ENCODE data around the gene CES3. TPM values are rescaled to one million over a fixed set of nuclear protein-coding genes. Genes with fewer than 3 reads are reported as not detected.
A peak's percentile ranks its signal among the peaks of the same experiment; 100 is the strongest.

The CES3 gene
- total and polyA plus RNA-seq, 9 donors, result 0.45 to 2.3 (median 1.3) TPM

DNA sequence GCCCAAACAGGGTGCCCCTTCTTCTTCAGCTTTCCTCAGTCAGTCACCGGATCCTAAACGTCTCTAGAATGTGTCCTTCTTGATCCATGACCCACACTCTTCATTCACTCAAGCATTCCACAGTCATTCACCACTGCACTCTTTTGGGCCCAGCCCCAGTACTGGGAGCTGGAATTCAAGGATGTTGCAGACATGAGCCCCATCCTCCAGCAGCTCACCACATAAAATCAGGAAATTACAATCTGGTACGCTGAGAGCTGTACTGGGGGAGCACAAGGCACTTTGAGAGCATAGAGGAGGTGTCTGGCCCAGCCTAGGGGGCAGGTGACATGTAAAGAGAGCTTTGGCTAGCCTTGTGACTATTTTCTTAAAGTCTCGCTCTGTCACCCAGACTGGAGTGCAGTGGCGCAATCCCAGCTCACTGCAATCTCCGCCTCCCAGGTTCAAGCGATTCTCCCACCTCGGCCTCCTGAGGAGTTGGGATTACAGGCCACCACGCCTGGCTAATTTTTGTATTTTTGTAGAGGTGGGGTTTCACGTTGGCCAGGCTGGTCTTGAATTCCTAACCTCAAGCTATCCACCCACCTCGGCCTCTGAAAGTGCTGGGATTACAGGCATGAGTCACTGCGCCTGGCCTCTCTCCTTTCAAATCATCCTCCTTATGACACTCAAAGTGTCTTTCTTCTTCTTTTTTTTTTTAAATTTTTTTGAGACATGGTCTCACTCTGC lies 46.0 kb downstream of the CES3 start:
- no peaks in the 10 kb centered on the region for H3K4me1 ChIP-seq (ENCODE audit: insufficient read depth)

DNA sequence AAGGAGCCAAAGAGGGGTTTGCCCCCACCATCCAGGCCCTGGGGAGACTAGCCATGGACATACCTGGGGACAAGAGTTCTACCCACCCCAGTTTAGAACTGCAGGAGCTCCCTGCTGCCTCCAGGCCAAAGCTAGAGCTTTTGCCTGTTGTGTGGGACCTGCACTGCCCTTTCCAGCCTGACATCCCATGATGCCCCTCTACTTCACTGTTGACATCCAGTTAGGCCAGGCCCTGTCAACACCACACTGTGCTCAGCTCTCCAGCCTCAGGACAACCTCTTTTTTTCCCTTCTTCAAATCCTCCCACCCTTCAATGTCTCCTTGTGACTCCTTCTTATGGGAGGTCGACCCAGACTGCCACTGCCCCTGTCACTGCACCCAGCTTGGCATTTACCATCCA lies 48.1 kb downstream of the CES3 start:
- H3K4me3 ChIP-seq, result no peak overlapping the region
- intact Hi-C loops (cut with DNase I), result no loop called here
- H3K36me3 ChIP-seq, result no peaks in the 10 kb centered on the region
- TF ChIP-seq POLR2A (IDR thresholded peaks at IDR 0.05) (no peak), CTCF (IDR thresholded peaks at IDR 0.05) (no peak), EP300 (IDR thresholded peaks at IDR 0.05) (no peak)
- peaks cover 4% of the 10 kb centered on the region for H3K4me1 ChIP-seq (ENCODE audit: insufficient read depth)
- no peak for DNase-seq
- 73 to 86% (median 78%) methylated on average over 1 of the region's 1 CpG for WGBS, 3 donors
- H3K9me3 ChIP-seq, result no peaks in the 10 kb centered on the region
- no peaks in the 10 kb centered on the region for H3K27me3 ChIP-seq
- no peak overlapping the region for H3K27ac ChIP-seq

More for the DNA sequence above, 46.0 kb downstream of the CES3 start:
- Histone ChIP-seq H3K36me3 (no peaks in the 10 kb centered on the region), H3K9me3 (no peaks in the 10 kb centered on the region), H3K4me3 (no peak overlapping the region), H3K27me3 (no peaks in the 10 kb centered on the region), H3K27ac (no peak overlapping the region)
- no peak for TF ChIP-seq POLR2A (IDR thresholded peaks at IDR 0.05)
- no peak for TF ChIP-seq EP300 (IDR thresholded peaks at IDR 0.05)
- TF ChIP-seq CTCF (IDR thresholded peaks at IDR 0.05), result no peak
- no peak for DNase-seq
- intact Hi-C loops (cut with DNase I), result no loop called here
- WGBS, 3 donors, result 76 to 80% (median 78%) methylated on average over 12 of the region's 12 CpGs

- WGBS, 3 donors, result 75 to 92% (median 86%) methylated on average over 2 of the region's 2 CpGs
- no peaks in the 10 kb centered on the region for H3K27me3 ChIP-seq
- intact Hi-C loops (cut with DNase I), result no loop called here
- H3K27ac ChIP-seq, result no peak overlapping the region
- no peak overlapping the region for H3K4me3 ChIP-seq
- DNase-seq, result no peak
- peaks cover 6% of the 10 kb centered on the region for H3K4me1 ChIP-seq (ENCODE audit: insufficient read depth)
- no peaks in the 10 kb centered on the region for H3K36me3 ChIP-seq
- no peaks in the 10 kb centered on the region for H3K9me3 ChIP-seq
- no peak for TF ChIP-seq EP300 (IDR thresholded peaks at IDR 0.05)
- TF ChIP-seq POLR2A (IDR thresholded peaks at IDR 0.05), result no peak
- TF ChIP-seq CTCF (IDR thresholded peaks at IDR 0.05), result no peak
Measured at GRCh38 chr16:67011274-67011673, 50.2 kb downstream of the CES3 start.

DNA sequence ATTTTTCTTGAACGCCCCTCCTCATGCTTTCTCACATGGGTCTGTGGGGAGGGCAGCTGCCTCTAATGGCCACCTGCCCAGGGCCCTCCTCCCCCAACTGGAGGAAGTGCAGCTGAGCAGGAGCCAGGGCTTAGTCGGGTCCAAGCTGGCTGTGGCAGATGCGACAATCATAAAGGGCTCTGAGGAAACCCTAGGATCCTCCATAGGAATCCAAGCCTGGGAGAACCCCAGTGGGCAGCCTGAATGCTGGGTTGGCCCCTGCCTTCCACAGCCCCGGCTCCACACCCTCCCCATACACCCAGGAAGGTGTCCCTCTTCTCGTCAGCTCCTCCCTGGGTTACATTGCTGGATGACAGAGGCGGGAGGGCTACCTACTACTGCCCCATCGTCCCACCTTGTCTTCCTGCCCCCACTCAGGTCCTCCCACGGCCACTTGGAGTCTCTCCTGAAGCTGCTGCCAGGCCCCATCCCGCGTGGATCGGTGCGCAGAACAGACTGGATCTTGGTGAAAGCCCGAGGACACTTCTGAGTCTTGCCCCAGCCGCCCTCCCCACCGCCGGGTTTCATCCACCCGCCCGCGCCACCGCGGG lies 52.3 kb downstream of the CES3 start:
- Histone ChIP-seq H3K27me3 (no peaks in the 10 kb centered on the region), H3K36me3 (no peaks in the 10 kb centered on the region), H3K4me3 (peak overlapping the region; percentile 48), H3K9me3 (no peaks in the 10 kb centered on the region), H3K4me1 (ENCODE audit: insufficient read depth) (peaks cover 6% of the 10 kb centered on the region), H3K27ac (peak overlapping the region; percentile 56 to 76)
- DNase-seq, result peak in 3 of 5 donors; percentile 41 to 56 (median 50)
- intact Hi-C loops (cut with DNase I), result no loop called here
- no peak for TF ChIP-seq EP300 (IDR thresholded peaks at IDR 0.05)
- no peak for TF ChIP-seq POLR2A (IDR thresholded peaks at IDR 0.05)
- TF ChIP-seq CTCF (IDR thresholded peaks at IDR 0.05), result no peak
- WGBS, 3 donors, result 4 to 6% (median 6%) methylated on average over 13 to 21 of the region's 21 CpGs

All from ovary (tissue), 9 donors.